Panc1 (cell line): ENCODE data around the gene PKP4.

ENCODE experiments used
- CTCF ChIP-seq: fragments of 450-650 bp; IDR thresholded peaks from 2 replicates; pipeline ENCODE4 v1.5.1; 2017; ENCODE audit warnings: mild to moderate bottlenecking
- POLR2AphosphoS5 ChIP-seq: IDR thresholded peaks from 2 replicates; pipeline ENCODE4 v1.6.1; 2012; ENCODE audit warnings: mild to moderate bottlenecking, low read depth, low read length, moderate library complexity
- REST ChIP-seq, 2 experiments: IDR thresholded peaks; 2 replicates each; pipeline ENCODE4 v1.6.1; 2011 to 2012; ENCODE audit warnings: low read depth in 2 of 2, control low read depth in 1 of 2, low read length in 1 of 2, mild to moderate bottlenecking in 1 of 2, moderate library complexity in 1 of 2; ENCODE audit not compliant: insufficient read depth in 1 of 2

- TF ChIP-seq POLR2AphosphoS5 (no peak), CTCF (no peak), REST (IDR thresholded peaks at IDR 0.05; ENCODE audit: insufficient read depth in 1 of 2, low read depth in 2 of 2, low read length in 1 of 2) (no peak)
These were observed 102.5 kb downstream of the PKP4 start for GRCh38 chr2:158559252-158559651.
